Measurements from ENCODE around the gene RHBDL1. TPM values are rescaled to one million over a fixed set of nuclear protein-coding genes. Genes with fewer than 3 reads are reported as not detected.
A peak's percentile ranks its signal among the peaks of the same experiment; 100 is the strongest.
"Not testable (repeated sequence)": the region's sequence is repeated elsewhere in the genome, so short reads cannot be mapped to it uniquely, and the experiment has no call there.

The RHBDL1 gene
- total RNA-seq, 4 donors from 2014 or later: 1.5 to 2.0 TPM; not detected in 2

DNA sequence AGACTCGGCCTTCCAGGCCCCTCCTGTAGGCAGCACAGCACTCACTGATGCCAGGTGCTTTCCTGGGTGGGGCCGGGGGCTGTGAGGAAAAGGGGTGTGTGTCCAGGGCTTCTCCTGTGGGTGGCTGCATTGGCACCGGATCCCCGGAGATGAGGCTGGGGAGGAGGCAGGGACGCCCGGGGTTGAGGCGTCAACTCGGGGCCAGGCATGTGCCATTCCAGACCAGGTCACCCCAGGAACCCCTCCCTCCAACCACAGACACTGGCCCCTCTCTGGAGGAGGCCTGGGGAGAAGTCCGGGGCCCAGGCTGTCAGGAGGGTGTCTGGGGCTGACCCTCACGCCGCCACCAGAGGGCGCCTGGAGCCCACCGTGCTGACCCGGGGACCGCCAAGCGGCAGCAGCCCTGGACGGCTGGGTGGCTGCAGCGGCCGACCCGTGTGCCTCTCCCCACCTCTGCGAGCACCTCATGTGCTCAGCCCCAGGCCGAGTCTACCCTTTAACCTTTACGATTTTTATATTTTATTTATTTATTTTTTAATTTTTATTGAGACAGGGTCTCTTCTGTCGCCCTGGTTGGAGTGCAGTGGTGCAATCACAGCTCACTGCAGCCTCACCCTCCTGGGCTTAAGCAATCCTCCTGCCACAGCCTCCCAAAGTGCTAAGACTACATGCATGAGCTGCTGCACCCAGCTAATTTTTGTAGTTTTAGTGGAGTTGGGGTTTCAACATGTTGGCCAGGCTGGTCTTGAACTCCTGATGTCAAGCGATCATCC is 36.3 kb downstream of the RHBDL1 start:
- TF ChIP-seq, protein P1, sequence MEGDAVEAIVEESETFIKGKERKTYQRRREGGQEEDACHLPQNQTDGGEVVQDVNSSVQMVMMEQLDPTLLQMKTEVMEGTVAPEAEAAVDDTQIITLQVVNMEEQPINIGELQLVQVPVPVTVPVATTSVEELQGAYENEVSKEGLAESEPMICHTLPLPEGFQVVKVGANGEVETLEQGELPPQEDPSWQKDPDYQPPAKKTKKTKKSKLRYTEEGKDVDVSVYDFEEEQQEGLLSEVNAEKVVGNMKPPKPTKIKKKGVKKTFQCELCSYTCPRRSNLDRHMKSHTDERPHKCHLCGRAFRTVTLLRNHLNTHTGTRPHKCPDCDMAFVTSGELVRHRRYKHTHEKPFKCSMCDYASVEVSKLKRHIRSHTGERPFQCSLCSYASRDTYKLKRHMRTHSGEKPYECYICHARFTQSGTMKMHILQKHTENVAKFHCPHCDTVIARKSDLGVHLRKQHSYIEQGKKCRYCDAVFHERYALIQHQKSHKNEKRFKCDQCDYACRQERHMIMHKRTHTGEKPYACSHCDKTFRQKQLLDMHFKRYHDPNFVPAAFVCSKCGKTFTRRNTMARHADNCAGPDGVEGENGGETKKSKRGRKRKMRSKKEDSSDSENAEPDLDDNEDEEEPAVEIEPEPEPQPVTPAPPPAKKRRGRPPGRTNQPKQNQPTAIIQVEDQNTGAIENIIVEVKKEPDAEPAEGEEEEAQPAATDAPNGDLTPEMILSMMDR (IDR thresholded peaks at IDR 0.05): peak; percentile 90 to 93 (median 92)
- no peak for TF ChIP-seq POLR2A (IDR thresholded peaks at IDR 0.05)
- Histone ChIP-seq H3K27ac (no peak overlapping the region), H3K9me3 (no peaks in the 10 kb centered on the region), H3K36me3 (no peaks in the 10 kb centered on the region), H3K4me1 (peaks cover 5 to 14% of the 10 kb centered on the region in 2 donors), H3K4me3 (no peak overlapping the region), H3K27me3 (peaks cover 16 to 22% of the 10 kb centered on the region in 2 donors)
- DNase-seq: peak; percentile 65 to 72
- intact Hi-C loops (cut with DNase I; ENCODE audit: low total_unique reads): no loop called here

DNA sequence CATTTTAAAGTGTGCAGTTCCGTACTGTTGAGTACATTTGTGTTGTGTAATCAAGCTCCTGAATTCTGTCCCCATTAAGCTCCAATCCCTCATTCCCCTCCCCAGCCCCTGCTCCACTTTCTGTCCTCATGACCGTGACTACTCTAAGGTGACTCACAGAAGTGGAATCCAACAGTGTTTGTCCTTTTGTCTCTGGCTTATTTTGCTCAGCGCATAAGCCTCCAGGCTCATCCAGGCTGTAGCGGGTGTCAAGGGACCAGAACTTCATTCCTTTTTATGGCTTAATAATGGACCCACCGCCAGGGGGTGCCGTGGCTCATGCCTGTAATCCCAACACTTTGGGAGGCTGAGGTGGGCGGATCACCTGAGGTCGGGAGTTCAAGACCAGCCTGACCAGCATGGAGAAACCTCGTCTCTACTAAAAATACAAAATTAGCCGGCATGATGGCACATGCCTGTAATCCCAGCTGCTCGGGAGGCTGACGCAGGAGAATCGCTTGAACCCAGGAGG is 37.3 kb downstream of the RHBDL1 start:
- H3K9me3 ChIP-seq; H3K27ac ChIP-seq; DNase-seq; intact Hi-C loops (cut with DNase I; ENCODE audit: low total_unique reads); H3K36me3 ChIP-seq; H3K4me3 ChIP-seq: not testable (repeated sequence)
- H3K4me1 ChIP-seq: peaks cover 5 to 14% of the 10 kb centered on the region in 2 donors
- TF ChIP-seq, protein P1 (IDR thresholded peaks at IDR 0.05): peak in 1 of 4 experiments; percentile 9
- peaks cover 16 to 19% of the 10 kb centered on the region in 2 donors for H3K27me3 ChIP-seq

DNA sequence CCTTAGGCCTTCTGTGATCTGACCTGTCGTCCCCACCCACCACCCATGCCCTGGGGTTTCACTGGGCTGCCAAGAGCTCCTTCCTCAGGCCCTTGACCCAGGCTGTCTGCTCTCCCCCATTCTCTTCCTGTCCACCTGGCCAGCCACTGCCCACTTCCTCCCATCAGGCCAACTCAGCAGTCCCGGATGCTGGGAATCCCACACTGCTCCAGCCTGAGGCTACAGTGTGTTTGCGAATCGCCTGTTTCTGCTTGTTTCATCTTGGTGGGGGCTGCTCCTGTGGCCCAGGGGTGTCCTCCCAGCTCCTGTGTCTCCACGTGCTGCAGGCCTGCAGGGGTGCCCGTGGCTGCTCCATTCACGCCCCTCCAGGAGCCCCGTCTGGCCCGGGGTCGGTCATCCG is 38.6 kb downstream of the RHBDL1 start:
- intact Hi-C loops (cut with DNase I; ENCODE audit: low total_unique reads): no loop called here
- Histone ChIP-seq H3K36me3 (no peaks in the 10 kb centered on the region), H3K27me3 (peaks cover 8 to 14% of the 10 kb centered on the region in 2 donors), H3K27ac (no peak overlapping the region), H3K4me3 (no peak overlapping the region), H3K4me1 (peaks cover 5 to 14% of the 10 kb centered on the region in 2 donors), H3K9me3 (no peaks in the 10 kb centered on the region)
- no peak for TF ChIP-seq POLR2A (IDR thresholded peaks at IDR 0.05)
- TF ChIP-seq, protein P1 (IDR thresholded peaks at IDR 0.05): no peak
- no peak for DNase-seq

DNA sequence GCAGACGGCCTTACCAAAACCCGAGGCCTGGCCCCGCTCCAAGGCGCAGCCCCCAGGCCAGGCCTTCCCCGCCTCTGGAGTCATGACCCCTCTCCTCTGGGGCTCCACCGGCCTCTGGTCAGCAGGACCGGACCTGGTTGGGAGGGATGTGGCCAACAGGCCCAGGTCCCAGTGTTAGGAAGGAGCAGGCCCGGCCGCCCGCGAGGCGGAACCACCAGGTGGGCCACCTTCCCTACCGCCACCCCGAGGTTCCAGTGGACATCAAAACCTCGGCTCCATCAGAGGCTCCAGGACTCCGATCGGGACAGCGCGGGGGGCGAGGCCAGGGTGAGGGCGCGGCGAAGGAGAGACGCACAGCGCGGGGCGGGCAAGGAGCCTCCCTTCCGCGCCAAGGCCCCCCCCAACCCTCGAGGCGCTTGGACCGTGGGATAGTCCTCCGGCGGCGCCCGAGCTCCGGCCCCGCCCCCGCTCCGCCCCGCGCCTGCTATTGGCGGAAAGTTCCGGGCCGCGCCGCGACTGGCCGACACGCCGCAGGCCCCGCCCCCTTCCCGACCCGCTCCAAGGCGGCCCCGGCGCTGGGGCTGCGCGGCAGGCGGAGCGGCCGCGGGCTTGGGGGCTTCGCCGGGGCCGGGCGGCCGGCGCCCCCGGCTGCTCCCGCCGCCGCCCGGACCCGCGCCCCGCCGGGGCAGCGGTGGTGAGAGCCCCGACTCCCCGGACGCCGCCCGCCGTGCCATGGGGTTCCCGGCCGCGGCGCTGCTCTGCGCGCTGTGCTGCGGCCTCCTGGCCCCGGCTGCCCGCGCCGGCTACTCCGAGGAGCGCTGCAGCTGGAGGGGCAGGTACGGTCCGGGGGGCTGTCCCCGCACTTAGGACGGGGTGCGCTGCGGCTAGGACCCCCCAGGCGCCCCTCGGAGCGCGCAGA is 39.3 kb downstream of the RHBDL1 start, which contains the start of gene METRN:
Gene METRN (plus strand): TSS at position 561 of the 919 bp plus-strand sequence. CDS start 172 bp downstream, at position 733.
- Histone ChIP-seq H3K9me3 (no peaks in the 10 kb centered on the region), H3K4me1 (peaks cover 5 to 15% of the 10 kb centered on the region in 2 donors), H3K27ac (no peak within 1 kb of the TSS), H3K27me3 (peaks cover 8 to 14% of the 10 kb centered on the region in 2 donors), H3K4me3 (peak within 1 kb of the TSS; percentile 36 to 52), H3K36me3 (no peaks in the 10 kb centered on the region)
- TF ChIP-seq POLR2A (IDR thresholded peaks at IDR 0.05): no peak
- TF ChIP-seq, protein P1 (IDR thresholded peaks at IDR 0.05): no peak
- intact Hi-C loops (cut with DNase I; ENCODE audit: low total_unique reads): no loop called here
- peak; percentile 87 to 92 for DNase-seq

All from uterus (tissue), 4 donors.